Measurements from ENCODE around the gene TUBG1. TPM values are rescaled to one million over a fixed set of nuclear protein-coding genes. Genes with fewer than 3 reads are reported as not detected.

The TUBG1 gene
- total RNA-seq, 1 experiment from 2014 or later = 139 TPM

DNA sequence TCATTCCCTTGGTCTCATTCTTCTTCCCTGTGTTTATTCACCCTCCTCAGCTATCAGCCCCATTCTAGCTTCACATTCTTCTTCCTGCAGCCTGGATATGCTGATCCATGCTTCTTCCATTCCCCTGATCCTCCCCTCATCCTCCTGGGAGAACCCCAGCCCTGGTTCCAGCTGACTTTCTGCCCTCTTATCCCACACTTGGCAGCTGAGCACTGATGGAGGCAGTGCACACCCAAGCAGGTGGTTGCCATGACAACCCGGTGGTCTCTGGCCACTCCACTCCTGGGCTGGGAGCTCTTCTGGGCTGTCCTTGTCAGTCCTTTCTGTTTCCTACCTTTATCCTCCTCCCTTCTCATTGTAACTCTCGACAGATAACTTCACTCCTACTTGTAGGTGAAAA is 32.9 kb downstream of the TUBG1 start:
- Histone ChIP-seq H3K4me3 (replicated peaks in 1 of 2; ENCODE audit: low read depth in 1 of 2, low read length in 2 of 2) (no peak overlapping the region), H3K4me2 (ENCODE audit: low read length) (no peak overlapping the region), H3K9me3 (ENCODE audit: control insufficient read depth in 1 of 2, insufficient read depth in 1 of 2, low read depth in 1 of 2, low read length in 2 of 2) (no peaks in the 10 kb centered on the region), H3K9me2 (ENCODE audit: insufficient read depth) (no peaks in the 10 kb centered on the region), H3K4me1 (ENCODE audit: control insufficient read depth in 1 of 2, insufficient read depth in 2 of 2, low read length in 2 of 2) (no peaks in the 10 kb centered on the region), H3K27ac (ENCODE audit: low read depth, low read length) (no peak overlapping the region), H4K20me1 (ENCODE audit: insufficient read depth) (no peaks in the 10 kb centered on the region), H3K79me2 (ENCODE audit: insufficient read depth, low read length) (no peaks in the 10 kb centered on the region), H3K9ac (ENCODE audit: low read length) (no peak overlapping the region), H3K36me3 (ENCODE audit: control insufficient read depth in 1 of 2, insufficient read depth in 2 of 2, low read length in 2 of 2) (no peaks in the 10 kb centered on the region), H2AFZ (ENCODE audit: low read depth, low read length, poor library complexity, severe bottlenecking) (no peak overlapping the region), H3K27me3 (ENCODE audit: insufficient read depth, low read length) (no peaks in the 10 kb centered on the region)
- ChIA-PET RAD21 (ENCODE audit: low non-redundant PET in 1 of 2, low total read pairs in 2 of 2, uncharacterized antibody in 2 of 2, unreplicated experiment in 2 of 2) (no interaction called here), CTCF (no interaction called here), POLR2A (interaction anchor here (0.7 kb wide), 1 partner anchor 15 kb away, joined by 3 read pairs; no protein-coding TSS in a partner anchor)
- no peak for ATAC-seq
- TF ChIP-seq EZH2phosphoT487 (IDR thresholded peaks at IDR 0.05; ENCODE audit: borderline replicate concordance) = no peak
- TF ChIP-seq POLR2A (IDR thresholded peaks at IDR 0.05; ENCODE audit: borderline replicate concordance, extremely low read depth, insufficient read depth, insufficient read length) = no peak
- TF ChIP-seq EZH2 (IDR thresholded peaks at IDR 0.05) = no peak
- no peak for TF ChIP-seq YY1 (IDR thresholded peaks at IDR 0.05; ENCODE audit: extremely low read depth, insufficient replicate concordance, low read depth, low read length)
- no peak for TF ChIP-seq REST (IDR thresholded peaks at IDR 0.05; ENCODE audit: low read depth)
- no peak for TF ChIP-seq CEBPB (IDR thresholded peaks at IDR 0.05; ENCODE audit: low read depth)
- TF ChIP-seq SIN3A (IDR thresholded peaks at IDR 0.05; ENCODE audit: low read depth) = no peak
- TF ChIP-seq SRF (IDR thresholded peaks at IDR 0.05; ENCODE audit: low read depth) = no peak
- TF ChIP-seq EGR1 (IDR thresholded peaks at IDR 0.05; ENCODE audit: low read depth) = no peak
- no peak for TF ChIP-seq ZNF274 (IDR thresholded peaks at IDR 0.05; ENCODE audit: low read depth, low read length)
- TF ChIP-seq RAD21 (IDR thresholded peaks at IDR 0.05; ENCODE audit: low read depth) = no peak
- TF ChIP-seq SP1 (IDR thresholded peaks at IDR 0.05; ENCODE audit: low read depth) = no peak
- TF ChIP-seq TCF7L2 (IDR thresholded peaks at IDR 0.05; ENCODE audit: borderline replicate concordance, extremely low read depth, insufficient read depth, insufficient read length) = no peak
- TF ChIP-seq, protein P1, sequence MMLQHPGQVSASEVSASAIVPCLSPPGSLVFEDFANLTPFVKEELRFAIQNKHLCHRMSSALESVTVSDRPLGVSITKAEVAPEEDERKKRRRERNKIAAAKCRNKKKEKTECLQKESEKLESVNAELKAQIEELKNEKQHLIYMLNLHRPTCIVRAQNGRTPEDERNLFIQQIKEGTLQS (IDR thresholded peaks at IDR 0.05) = no peak
- no peak for TF ChIP-seq ZFX (IDR thresholded peaks at IDR 0.05)
- no peak for TF ChIP-seq JUND (IDR thresholded peaks at IDR 0.05)
- TF ChIP-seq MAX (IDR thresholded peaks at IDR 0.05) = no peak
- no peak for TF ChIP-seq ZBTB33 (IDR thresholded peaks at IDR 0.05; ENCODE audit: extremely low read depth, insufficient replicate concordance, low read length)
- BruUV-seq (replicated peaks) = no TSS peak
- intact Hi-C loops (cut with micrococcal nuclease) = no loop called here
- no peak for DNase-seq (ENCODE audit: low read depth, low spot score)
